ENCODE measurements around the gene ACER3.

The ACER3 gene

GRCh38 chr11:77064648-77065217 is 204.0 kb downstream of the ACER3 start:
- no peak for DNase-seq

- DNase-seq, result no peak
Measured at GRCh38 chr11:77065878-77066228, 205.1 kb downstream of the ACER3 start.

- DNase-seq, result peak; percentile 72
Measured at GRCh38 chr11:77066229-77067042, 205.7 kb downstream of the ACER3 start, which contains the start of gene CAPN5. TSS of gene CAPN5 (plus strand) at chr11:77066971. CDS start at chr11:77084887, 17,916 bp downstream.

GRCh38 chr11:77067861-77068443 is 207.2 kb downstream of the ACER3 start:
- no peak for DNase-seq

GRCh38 chr11:77068457-77069335 is 208.0 kb downstream of the ACER3 start:
- no peak for DNase-seq

GRCh38 chr11:77069336-77069968 is 208.7 kb downstream of the ACER3 start:
- DNase-seq, result no peak

GRCh38 chr11:77069969-77070582 is 209.4 kb downstream of the ACER3 start:
- no peak for DNase-seq

GRCh38 chr11:77071077-77071476 is 210.4 kb downstream of the ACER3 start:
- no peak for DNase-seq

- DNase-seq, result no peak
Measured at GRCh38 chr11:77071671-77072605, 211.2 kb downstream of the ACER3 start.

- no peak for DNase-seq
Measured at GRCh38 chr11:77072851-77073327, 212.2 kb downstream of the ACER3 start.

- DNase-seq, result peak; percentile 33
Measured at GRCh38 chr11:77073328-77074001, 212.7 kb downstream of the ACER3 start.

GRCh38 chr11:77074205-77074604 is 213.5 kb downstream of the ACER3 start:
- no peak for DNase-seq

GRCh38 chr11:77074626-77075221 is 214.0 kb downstream of the ACER3 start:
- DNase-seq, result no peak

GRCh38 chr11:77075425-77075905 is 214.7 kb downstream of the ACER3 start:
- DNase-seq, result no peak
